Natural killer cell (primary cell): Measurements from ENCODE around the gene EFCAB6. TPM values are rescaled to one million over a fixed set of nuclear protein-coding genes. Genes with fewer than 3 reads are reported as not detected.

Experiments used
- ATAC-seq, 3 donors: fragments of 150-1000 bp in 2 of 3; fragments of 200-7000 bp in 1 of 3; cut with Tn5 transposase; 1 replicate in 1 of 3; 2 replicates in 2 of 3; pipeline ENCODE4 v1.10.0; 2021; ENCODE audit warnings: mild to moderate bottlenecking in 2 of 3, moderate library complexity in 2 of 3
- DNase-seq, 2 donors: peaks; one replicate each; pipeline versions ENCODE4 v3.0.0 to v3.0.0-alpha.2; 2013 to 2021; ENCODE audit warnings: mixed read lengths in 1 of 2
- H3K27ac ChIP-seq: one replicate; pipeline ENCODE4 v1.5.1; 2013; ENCODE audit warnings: mild to moderate bottlenecking, low read length
- H3K27me3 ChIP-seq: one replicate; pipeline ENCODE4 v1.6.1; 2013; ENCODE audit warnings: low read length; ENCODE audit not compliant: control insufficient read depth, insufficient read depth
- H3K36me3 ChIP-seq: one replicate; pipeline ENCODE4 v1.6.1; 2013; ENCODE audit warnings: low read length; ENCODE audit not compliant: control insufficient read depth, insufficient read depth
- H3K4me1 ChIP-seq: one replicate; pipeline ENCODE4 v1.6.1; 2013; ENCODE audit warnings: low read length; ENCODE audit not compliant: control insufficient read depth, insufficient read depth
- H3K4me3 ChIP-seq: one replicate; pipeline ENCODE4 v1.5.1; 2013; ENCODE audit warnings: low read length
- H3K9me3 ChIP-seq: one replicate; pipeline ENCODE4 v1.6.1; 2013; ENCODE audit warnings: low read length; ENCODE audit not compliant: control insufficient read depth, insufficient read depth
- H3K27ac Mint-ChIP-seq, 2 donors: one replicate each; pipeline ENCODE4 v1.8.0; 2022; ENCODE audit warnings: mild to moderate bottlenecking in 2 of 2, mixed read lengths in 2 of 2, moderate library complexity in 1 of 2
- H3K27me3 Mint-ChIP-seq, 2 donors: one replicate each; pipeline ENCODE4 v1.8.0; 2022; ENCODE audit warnings: low read depth in 2 of 2, mixed read lengths in 2 of 2
- H3K36me3 Mint-ChIP-seq: one replicate; pipeline ENCODE4 v1.8.0; 2022; ENCODE audit warnings: mixed read lengths
- H3K4me1 Mint-ChIP-seq, 2 donors: one replicate each; pipeline ENCODE4 v1.8.0; 2022; ENCODE audit warnings: mixed read lengths in 2 of 2
- H3K4me3 Mint-ChIP-seq: one replicate; pipeline ENCODE4 v1.8.0; 2022; ENCODE audit warnings: mild to moderate bottlenecking, moderate library complexity, mixed read lengths
- H3K9me3 Mint-ChIP-seq, 2 donors: one replicate each; pipeline ENCODE4 v1.8.0; 2022; ENCODE audit warnings: mixed read lengths in 2 of 2
- WGBS: methylation state at CpG from one replicate; pipeline ENCODE4 v1.1.7; 2013; ENCODE audit warnings: missing lambda C conversion rate; ENCODE audit not compliant: insufficient coverage; 5-methylcytosine and 5-hydroxymethylcytosine counted together
- intact Hi-C: fragments of 100-400 bp; cut with micrococcal nuclease; formaldehyde crosslinking; loops from one replicate; pipeline ENCODE4 v1.14.2; 2022
- total RNA-seq, 4 donors: library from RNA; stranded (reverse); fragments of 120-200 nt in 1 of 4; gene quantifications; one replicate each; pipeline versions ENCODE4 v1.2.3 to v1.2.4, GENCODE V29; 2013 to 2022
- TF ChIP-seq, protein P1 (sequence below): fragments of 200-600 bp; IDR thresholded peaks from one replicate; pipeline ENCODE4 v1.8.0; 2022; ENCODE audit warnings: antibody characterized with exemption

The EFCAB6 gene
- total RNA-seq, 3 donors from 2014 or later (not counting 1 experiment from before 2014, with no cell fraction given): 0.23 to 0.35 (median 0.26) TPM

DNA sequence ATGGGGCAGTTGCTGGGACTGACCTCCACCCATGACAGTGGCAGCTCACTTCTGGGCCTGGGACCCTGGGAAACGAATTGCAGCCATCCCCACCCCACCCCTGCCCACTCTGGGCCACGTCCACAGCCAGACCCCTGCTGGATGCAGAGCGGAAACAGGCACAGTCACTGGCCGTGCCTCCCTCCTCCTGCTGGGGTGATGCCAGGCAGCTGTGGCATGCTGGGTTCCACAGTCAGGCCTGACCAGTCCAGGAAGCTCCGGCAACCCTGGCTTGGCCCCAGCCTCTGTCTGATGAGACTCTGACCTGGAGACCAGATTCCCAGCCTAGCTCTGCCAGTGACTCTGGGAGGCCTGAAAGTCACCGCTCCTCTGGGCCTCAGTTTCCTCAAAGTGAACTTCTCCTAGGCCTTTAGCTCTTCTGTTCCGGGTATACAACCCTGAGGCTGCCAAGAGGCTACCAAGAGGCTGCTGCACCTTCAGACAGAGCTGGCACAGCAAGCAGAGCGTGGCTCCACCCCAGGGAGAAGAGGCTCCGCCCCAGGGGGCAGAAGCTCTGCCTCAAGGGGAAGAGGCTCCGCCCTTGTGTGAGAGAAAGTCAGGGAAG, 41.3 kb upstream of the EFCAB6 start:
- no peaks in the 10 kb centered on the region for H3K9me3 ChIP-seq
- no peaks in the 10 kb centered on the region for H3K27me3 ChIP-seq
- no peak overlapping the region for H3K27ac ChIP-seq
- ATAC-seq (no peak), DNase-seq (no peak)
- no peaks in the 10 kb centered on the region for H3K9me3 Mint-ChIP-seq
- H3K4me3 Mint-ChIP-seq: no peak overlapping the region
- peaks cover 7 to 21% of the 10 kb centered on the region in 2 donors for H3K27me3 Mint-ChIP-seq
- H3K36me3 Mint-ChIP-seq: no peaks in the 10 kb centered on the region
- TF ChIP-seq, protein P1, sequence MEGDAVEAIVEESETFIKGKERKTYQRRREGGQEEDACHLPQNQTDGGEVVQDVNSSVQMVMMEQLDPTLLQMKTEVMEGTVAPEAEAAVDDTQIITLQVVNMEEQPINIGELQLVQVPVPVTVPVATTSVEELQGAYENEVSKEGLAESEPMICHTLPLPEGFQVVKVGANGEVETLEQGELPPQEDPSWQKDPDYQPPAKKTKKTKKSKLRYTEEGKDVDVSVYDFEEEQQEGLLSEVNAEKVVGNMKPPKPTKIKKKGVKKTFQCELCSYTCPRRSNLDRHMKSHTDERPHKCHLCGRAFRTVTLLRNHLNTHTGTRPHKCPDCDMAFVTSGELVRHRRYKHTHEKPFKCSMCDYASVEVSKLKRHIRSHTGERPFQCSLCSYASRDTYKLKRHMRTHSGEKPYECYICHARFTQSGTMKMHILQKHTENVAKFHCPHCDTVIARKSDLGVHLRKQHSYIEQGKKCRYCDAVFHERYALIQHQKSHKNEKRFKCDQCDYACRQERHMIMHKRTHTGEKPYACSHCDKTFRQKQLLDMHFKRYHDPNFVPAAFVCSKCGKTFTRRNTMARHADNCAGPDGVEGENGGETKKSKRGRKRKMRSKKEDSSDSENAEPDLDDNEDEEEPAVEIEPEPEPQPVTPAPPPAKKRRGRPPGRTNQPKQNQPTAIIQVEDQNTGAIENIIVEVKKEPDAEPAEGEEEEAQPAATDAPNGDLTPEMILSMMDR: no peak
- no peak overlapping the region for H3K4me3 ChIP-seq
- intact Hi-C loops: no loop called here
- H3K4me1 ChIP-seq: no peaks in the 10 kb centered on the region
- no peaks in the 10 kb centered on the region for H3K36me3 ChIP-seq
- WGBS: 88% methylated on average over 10 of the region's 10 CpGs
- no peaks in the 10 kb centered on the region for H3K4me1 Mint-ChIP-seq
- H3K27ac Mint-ChIP-seq: no peak overlapping the region

DNA sequence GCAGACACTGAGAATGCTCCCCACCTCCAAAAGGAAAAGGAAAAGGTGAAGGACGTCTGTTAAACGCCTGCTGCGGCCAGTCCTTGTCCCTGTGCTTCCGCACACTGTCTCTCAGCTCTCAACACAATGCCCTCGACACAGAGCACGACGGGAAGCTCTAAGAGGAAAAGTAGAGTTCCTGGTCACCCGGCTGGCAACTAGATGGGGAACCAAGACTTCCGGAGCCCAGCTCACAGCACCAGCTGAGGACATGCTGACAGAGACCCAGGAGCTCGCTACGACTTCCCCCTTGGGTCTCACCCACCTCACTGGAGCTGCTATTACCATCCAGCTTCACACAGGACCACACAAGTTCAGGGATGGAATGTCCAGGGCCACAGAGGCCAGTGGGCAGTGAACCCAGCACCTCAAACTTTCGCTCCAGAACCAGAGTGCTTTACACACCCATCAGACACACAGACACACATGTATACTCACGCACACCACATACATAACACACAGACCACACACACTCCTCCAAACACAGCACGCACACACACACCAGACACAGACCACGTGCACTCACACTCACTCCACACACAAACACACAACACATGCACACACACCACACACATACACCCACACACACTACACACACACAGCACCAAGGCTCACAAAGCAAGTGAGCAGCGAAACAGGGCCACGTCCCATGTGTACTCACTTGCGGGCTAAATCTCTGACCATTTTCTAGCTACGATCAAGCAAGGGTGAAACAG, 40.6 kb upstream of the EFCAB6 start:
- DNase-seq: no peak
- 45% methylated on average over 19 of the region's 19 CpGs for WGBS

DNA sequence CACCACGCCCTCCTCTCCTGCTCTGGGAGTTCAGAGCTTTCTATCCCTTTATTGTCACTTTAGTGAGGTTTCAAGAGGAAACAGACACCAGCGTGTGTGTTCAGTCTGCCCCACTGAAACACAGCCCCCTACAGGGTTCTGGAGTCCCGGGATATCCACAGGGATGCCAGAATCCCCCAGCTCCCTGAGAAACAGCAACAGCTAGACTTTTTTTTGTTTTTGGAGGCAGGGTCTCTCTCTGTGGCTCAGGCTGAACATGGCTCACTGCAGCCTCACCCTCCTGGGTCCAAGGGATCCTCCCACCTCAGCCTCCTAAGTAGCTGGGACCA, 39.8 kb upstream of the EFCAB6 start:
- Histone ChIP-seq H3K27me3 (no peaks in the 10 kb centered on the region), H3K9me3 (no peaks in the 10 kb centered on the region), H3K4me3 (no peak overlapping the region), H3K4me1 (no peaks in the 10 kb centered on the region), H3K27ac (no peak overlapping the region), H3K36me3 (no peaks in the 10 kb centered on the region)
- TF ChIP-seq, protein P1: no peak
- ATAC-seq (no peak), DNase-seq (no peak)
- WGBS: 46% methylated on average over 3 of the region's 3 CpGs
- Mint-ChIP-seq H3K36me3 (no peaks in the 10 kb centered on the region), H3K27me3 (peaks cover 4 to 15% of the 10 kb centered on the region in 2 donors), H3K27ac (no peak overlapping the region), H3K4me3 (no peak overlapping the region), H3K9me3 (no peaks in the 10 kb centered on the region), H3K4me1 (no peaks in the 10 kb centered on the region)
- intact Hi-C loops: no loop called here

More for the DNA sequence above, 40.6 kb upstream of the EFCAB6 start:
- H3K27ac Mint-ChIP-seq: no peak overlapping the region
- Histone ChIP-seq H3K36me3 (no peaks in the 10 kb centered on the region), H3K27me3 (no peaks in the 10 kb centered on the region), H3K4me3 (no peak overlapping the region), H3K4me1 (no peaks in the 10 kb centered on the region), H3K27ac (no peak overlapping the region), H3K9me3 (no peaks in the 10 kb centered on the region)
- H3K9me3 Mint-ChIP-seq: no peaks in the 10 kb centered on the region
- peaks cover 7 to 21% of the 10 kb centered on the region in 2 donors for H3K27me3 Mint-ChIP-seq
- H3K36me3 Mint-ChIP-seq: no peaks in the 10 kb centered on the region
- no peak for ATAC-seq
- H3K4me1 Mint-ChIP-seq: no peaks in the 10 kb centered on the region
- TF ChIP-seq, protein P1: no peak
- H3K4me3 Mint-ChIP-seq: no peak overlapping the region
- intact Hi-C loops: no loop called here
